ENCODE measurements around the gene TMEM258. TPM values are rescaled to one million over a fixed set of nuclear protein-coding genes. Genes with fewer than 3 reads are reported as not detected.

TMEM258 gene
- total and polyA plus RNA-seq, 9 of the 15 experiments (the other 6 are each of a cell fraction or from before 2014, with no cell fraction given), result 97.2 to 856 (median 231) TPM

GRCh38 chr11:61749591-61750217 lies 42.7 kb downstream of the TMEM258 start (continued):
- TF ChIP-seq TSHZ1 (CRISPR knock-in tag; IDR thresholded peaks at IDR 0.05) (no peak), STAT5B (CRISPR knock-in tag; IDR thresholded peaks at IDR 0.05) (no peak), RAD21 (CRISPR knock-in tag; conservative IDR thresholded peaks at IDR 0.05 in 1 of 2, IDR thresholded peaks at IDR 0.05 in 1 of 2) (no peak), CEBPG (CRISPR knock-in tag; IDR thresholded peaks at IDR 0.05) (no peak), CEBPG (tag; conservative IDR thresholded peaks at IDR 0.05 in 1 of 2, IDR thresholded peaks at IDR 0.05 in 1 of 2) (no peak), BRF1 (IDR thresholded peaks at IDR 0.05; ENCODE audit: borderline replicate concordance, extremely low read depth, insufficient read length) (no peak), RBM34 (IDR thresholded peaks at IDR 0.05; ENCODE audit: borderline replicate concordance, insufficient read depth, low read length) (no peak), ATF7 (IDR thresholded peaks at IDR 0.05) (0 out of 2 replicates have a peak, but pooled peaks have one; percentile 18), ZBTB40 (IDR thresholded peaks at IDR 0.05) (0 out of 2 replicates have a peak, but pooled peaks have one; percentile 4), ZBTB40 (CRISPR knock-in tag; IDR thresholded peaks at IDR 0.05) (no peak), DPF2 (IDR thresholded peaks at IDR 0.05) (peak; percentile 74; the same call in 1 of the 2 replicates), FOS (IDR thresholded peaks at IDR 0.05; ENCODE audit: extremely low read depth, insufficient read length) (no peak), MEF2A (IDR thresholded peaks at IDR 0.05; ENCODE audit: control insufficient read depth, low read depth, low read length) (no peak), PHF20 (IDR thresholded peaks at IDR 0.05; ENCODE audit: partially characterized antibody) (no peak), CBX8 (IDR thresholded peaks at IDR 0.05; ENCODE audit: borderline replicate concordance, extremely low read depth, low read depth, low read length, poor library complexity, severe bottlenecking) (no peak)

All from K562 (cell line).